K562 (cell line): ENCODE data around the gene OXSR1. TPM values are rescaled to one million over a fixed set of nuclear protein-coding genes. Genes with fewer than 3 reads are reported as not detected.

Experiments
- GTF3C2 ChIP-seq: IDR thresholded peaks from 3 replicates; pipeline ENCODE4 v1.6.1; 2011; ENCODE audit warnings: borderline replicate concordance, mild to moderate bottlenecking, moderate library complexity; ENCODE audit not compliant: insufficient read length; ENCODE audit errors: extremely low read depth
- MGA ChIP-seq: fragments of 450-650 bp; IDR thresholded peaks from 2 replicates; pipeline ENCODE4 v1.6.1; 2016; ENCODE audit warnings: mild to moderate bottlenecking, moderate library complexity
- NR0B1 ChIP-seq: fragments of 450-650 bp; IDR thresholded peaks from one replicate; pipeline ENCODE4 v1.6.1; 2018; ENCODE audit warnings: mild to moderate bottlenecking, moderate library complexity; ENCODE audit not compliant: partially characterized antibody
- ZNF263 ChIP-seq: sonication (generic); formaldehyde crosslinking; IDR thresholded peaks from 2 replicates; pipeline ENCODE4 v1.8.0; 2022; ENCODE audit warnings: mild to moderate bottlenecking, missing genetic modification reagents, borderline replicate concordance
- polyA plus RNA-seq, 8 experiments: library from polyadenylated mRNA; depleted of rRNA in 4 of 8; stranded (reverse) in 5 of 8; unstranded in 3 of 8; fragments of >200 nt; fragmentation: Nextera tagmentation in 2 of 8; fragmentation: Illumina TruSeq in 1 of 8; extraction: Ambion mirVana in 2 of 8; extraction: Trizol in 1 of 8; gene quantifications; 2 replicates each; pipeline versions ENCODE4 v1.2.1 to v1.2.3, GENCODE V29; 2011 to 2014; ENCODE audit warnings: inconsistent platforms in 1 of 8, missing spikeins in 1 of 8
- total RNA-seq, 7 experiments: library from RNA; depleted of rRNA in 6 of 7; stranded (reverse); fragments of >200 nt in 6 of 7; fragmentation: Illumina TruSeq in 2 of 7; extraction: Trizol in 2 of 7; gene quantifications; 2 replicates each; pipeline versions ENCODE4 v1.2.1 to v1.2.3, GENCODE V29; 2011 to 2021; ENCODE audit warnings: low replicate concordance in 1 of 7
- TF ChIP-seq, protein P1 (sequence below), 2 experiments: fragments of 450-650 bp in 1 of 2; sonication (generic) in 1 of 2; formaldehyde crosslinking in 1 of 2; IDR thresholded peaks in 1 of 2; conservative IDR thresholded peaks in 1 of 2; 2 replicates each; pipeline versions ENCODE4 v1.6.1 to v1.8.1; 2016 to 2023; ENCODE audit warnings: mild to moderate bottlenecking in 2 of 2, moderate library complexity in 2 of 2, inconsistent platforms in 1 of 2, missing genetic modification reagents in 1 of 2

The OXSR1 gene
- total and polyA plus RNA-seq, 9 of the 15 experiments (the other 6 are each of a cell fraction or from before 2014, with no cell fraction given): 15.7 to 87.6 (median 48.7) TPM

DNA sequence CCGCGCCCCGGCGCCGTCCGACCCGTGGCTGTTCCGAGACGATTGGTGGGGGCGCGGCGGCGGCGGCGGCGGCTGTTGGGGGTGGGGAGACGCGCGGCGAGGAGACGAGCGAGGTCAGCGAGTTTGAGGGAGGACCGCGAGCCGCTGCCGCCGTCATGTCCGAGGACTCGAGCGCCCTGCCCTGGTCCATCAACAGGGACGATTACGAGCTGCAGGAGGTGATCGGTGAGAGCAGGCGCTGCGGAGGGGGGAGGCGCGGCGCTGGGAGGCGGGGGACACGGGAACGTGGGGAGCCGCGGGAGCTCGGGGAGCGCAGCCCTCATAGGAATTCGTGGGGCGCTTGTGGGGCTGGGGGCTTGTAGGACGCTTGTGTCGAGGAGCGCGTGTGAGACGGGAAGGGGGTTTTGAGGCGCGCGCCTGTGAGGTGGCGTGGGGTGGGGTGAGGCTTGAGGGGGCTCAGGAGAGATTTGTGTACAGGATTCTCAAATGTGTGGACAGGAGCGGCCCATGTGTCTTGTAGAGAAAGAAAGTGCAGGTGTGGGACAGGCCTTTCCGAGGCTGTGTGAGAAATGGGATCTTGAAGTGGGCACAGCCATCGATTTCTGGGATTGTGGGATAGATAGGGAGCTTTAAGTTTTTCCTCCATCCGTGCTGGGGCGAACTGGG lies 518 bp downstream of the OXSR1 start (continued):
- TF ChIP-seq NR0B1 (no peak), ZNF263 (CRISPR knock-in tag) (peak; percentile 85), GTF3C2 (no peak), MGA (no peak)
- TF ChIP-seq, protein P1, sequence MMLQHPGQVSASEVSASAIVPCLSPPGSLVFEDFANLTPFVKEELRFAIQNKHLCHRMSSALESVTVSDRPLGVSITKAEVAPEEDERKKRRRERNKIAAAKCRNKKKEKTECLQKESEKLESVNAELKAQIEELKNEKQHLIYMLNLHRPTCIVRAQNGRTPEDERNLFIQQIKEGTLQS (IDR thresholded peaks at IDR 0.05): no peak
- TF ChIP-seq, protein P1 (CRISPR knock-in tag; conservative IDR thresholded peaks at IDR 0.05): no peak
